ENCODE results near the gene UNC13A.

UNC13A gene

GRCh38 chr19:17687857-17688784 is at the start of gene UNC13A:
UNC13A (minus strand) TSS chr19:17688354; CDS start chr19:17688199, 155 bp downstream.
- DNase-seq = no peak

DNA sequence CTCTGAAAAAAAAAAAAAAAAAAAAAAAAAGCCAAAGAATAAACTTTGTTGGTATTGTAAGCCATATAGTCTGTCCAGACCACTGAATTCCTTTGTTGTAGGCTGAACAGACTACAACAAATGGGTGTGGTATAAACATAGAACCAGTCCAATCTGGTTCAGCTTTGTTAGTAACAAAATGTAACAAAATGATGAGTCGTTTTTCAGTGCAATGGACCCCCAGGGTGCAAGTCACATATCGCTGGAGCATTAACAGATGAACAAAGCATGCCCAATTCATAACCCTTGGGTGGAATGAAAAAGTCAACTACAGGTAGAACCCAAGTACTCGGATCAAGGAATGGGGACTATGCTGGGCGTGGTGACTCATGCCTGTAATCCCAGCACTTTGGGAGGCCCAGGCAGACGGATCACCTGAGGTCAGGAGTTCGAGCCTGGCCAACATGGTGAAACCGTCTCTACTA is 49.6 kb upstream of the UNC13A start:
- no peak for DNase-seq

DNA sequence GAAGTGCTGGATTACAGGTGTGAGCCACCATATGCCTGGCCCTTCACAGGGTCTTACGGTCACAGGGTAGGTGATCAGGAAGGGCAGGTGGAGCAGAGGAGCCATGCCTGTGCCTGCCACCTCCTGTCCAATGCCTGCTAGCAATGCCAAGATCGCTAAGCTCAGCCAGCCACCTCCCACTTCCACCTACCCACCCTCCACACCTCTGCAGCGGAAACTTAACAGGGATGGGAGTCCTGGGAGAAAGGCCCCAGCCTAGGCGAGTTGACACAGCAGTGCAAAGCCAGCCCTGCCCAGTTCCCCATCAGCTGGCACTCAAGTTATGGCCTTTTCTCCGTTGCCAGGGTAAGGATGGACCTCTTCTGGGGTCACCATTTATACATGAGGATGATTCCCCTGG is 47.3 kb upstream of the UNC13A start:
- no peak for DNase-seq

GRCh38 chr19:17734146-17734545 is 46.0 kb upstream of the UNC13A start:
- DNase-seq = no peak

GRCh38 chr19:17733127-17733526 is 45.0 kb upstream of the UNC13A start:
- DNase-seq = no peak

DNA sequence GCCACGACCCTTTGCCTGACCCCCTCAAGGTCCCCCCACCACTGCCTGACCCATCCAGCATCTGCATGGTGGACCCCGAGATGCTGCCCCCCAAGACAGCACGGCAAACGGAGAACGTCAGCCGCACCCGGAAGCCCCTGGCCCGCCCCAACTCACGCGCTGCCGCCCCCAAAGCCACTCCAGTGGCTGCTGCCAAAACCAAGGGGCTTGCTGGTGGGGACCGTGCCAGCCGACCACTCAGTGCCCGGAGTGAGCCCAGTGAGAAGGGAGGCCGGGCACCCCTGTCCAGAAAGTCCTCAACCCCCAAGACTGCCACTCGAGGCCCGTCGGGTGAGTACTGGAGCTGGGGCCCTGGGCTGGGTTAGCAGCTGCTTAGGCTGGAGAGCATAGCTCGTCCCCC is 39.7 kb upstream of the UNC13A start:
- DNase-seq = no peak

GRCh38 chr19:17726964-17727773 is 39.0 kb upstream of the UNC13A start:
- DNase-seq = no peak

DNA sequence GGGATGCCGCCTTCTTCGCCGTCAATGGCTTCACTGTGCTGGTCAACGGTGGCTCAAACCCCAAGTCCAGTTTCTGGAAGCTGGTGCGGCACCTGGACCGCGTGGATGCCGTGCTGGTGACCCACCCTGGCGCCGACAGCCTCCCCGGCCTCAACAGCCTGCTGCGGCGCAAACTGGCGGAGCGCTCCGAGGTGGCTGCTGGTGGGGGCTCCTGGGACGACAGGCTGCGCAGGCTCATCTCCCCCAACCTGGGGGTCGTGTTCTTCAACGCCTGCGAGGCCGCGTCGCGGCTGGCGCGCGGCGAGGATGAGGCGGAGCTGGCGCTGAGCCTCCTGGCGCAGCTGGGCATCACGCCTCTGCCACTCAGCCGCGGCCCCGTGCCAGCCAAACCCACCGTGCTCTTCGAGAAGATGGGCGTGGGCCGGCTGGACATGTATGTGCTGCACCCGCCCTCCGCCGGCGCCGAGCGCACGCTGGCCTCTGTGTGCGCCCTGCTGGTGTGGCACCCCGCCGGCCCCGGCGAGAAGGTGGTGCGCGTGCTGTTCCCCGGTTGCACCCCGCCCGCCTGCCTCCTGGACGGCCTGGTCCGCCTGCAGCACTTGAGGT is 38.1 kb upstream of the UNC13A start:
- no peak for DNase-seq

DNA sequence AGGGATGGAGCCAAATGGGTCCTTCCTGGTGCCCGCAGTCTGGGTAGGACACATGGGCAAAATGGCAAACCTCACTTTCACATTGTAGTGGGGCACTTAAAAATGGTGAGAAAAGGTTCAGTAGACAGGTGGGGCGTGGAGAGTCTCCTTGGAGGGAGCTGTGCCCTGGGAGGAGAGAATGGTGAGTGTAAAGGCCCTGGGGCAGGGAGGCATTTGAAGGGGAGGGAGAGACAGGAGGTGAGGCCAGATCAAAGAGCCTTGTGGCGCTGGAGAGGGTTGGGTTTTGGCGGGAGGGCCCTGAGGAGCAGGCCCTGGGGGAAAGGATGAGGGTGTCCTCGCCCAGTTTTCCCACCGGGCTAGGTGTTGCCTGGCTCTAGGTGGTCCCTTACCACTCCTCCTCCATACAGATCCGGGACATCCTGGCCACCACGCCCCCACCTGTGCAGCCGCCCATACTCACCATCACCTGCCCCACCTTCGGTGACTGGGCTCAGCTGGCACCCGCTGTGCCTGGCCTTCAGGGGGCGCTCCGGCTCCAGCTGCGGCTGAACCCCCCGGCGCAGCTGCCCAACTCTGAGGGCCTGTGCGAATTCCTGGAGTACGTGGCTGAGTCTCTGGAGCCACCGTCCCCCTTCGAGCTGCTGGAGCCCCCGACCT is 37.4 kb upstream of the UNC13A start:
- DNase-seq = no peak

DNA sequence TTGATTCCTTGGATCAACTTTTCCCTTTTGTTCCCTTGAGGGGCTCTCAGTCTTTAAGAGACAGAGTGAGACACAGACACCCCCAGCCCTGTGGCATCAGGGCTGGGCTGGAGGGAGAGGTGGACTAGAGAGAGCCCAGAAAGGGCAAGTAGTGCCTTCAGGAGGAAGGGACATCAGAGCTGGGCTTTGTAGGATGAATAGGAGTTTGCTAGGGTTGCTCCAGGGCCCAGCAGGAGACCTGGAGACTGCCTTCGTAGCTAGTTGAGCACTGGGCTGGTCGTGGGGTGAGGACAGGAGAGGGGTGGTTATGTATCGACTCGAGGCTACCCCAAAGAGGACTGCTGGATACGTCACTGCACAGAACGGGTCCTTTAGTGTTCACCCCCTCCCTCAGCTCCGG is 36.5 kb upstream of the UNC13A start:
- no peak for DNase-seq

DNA sequence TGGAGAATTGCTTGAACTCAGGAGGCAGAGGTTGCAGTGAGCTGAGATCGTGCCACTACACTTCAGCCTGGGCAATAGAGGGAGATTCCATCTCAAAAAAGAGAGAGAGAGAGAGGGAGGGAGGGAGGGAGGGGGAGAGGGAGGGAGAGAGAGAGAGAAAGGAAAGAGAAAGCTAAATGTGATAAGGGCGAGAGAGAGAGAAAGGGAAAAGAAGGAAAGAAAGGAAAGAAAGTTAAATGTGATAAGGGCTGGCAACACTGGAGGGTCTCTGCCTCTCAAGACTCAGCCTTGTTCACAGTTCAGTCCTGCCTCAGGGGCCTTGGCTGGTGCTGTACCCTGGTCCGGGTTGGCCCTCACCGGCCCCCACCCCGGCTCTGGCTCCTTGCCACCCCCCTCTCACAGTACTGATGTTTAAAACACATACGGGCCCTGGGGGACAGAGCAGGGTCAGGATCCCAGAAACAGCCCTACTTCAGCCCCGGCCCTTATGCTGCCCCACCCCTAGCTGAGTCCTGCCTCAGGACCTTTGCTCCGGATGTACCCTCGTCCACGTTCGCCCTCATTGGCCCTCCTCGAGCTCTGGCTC is 34.6 kb upstream of the UNC13A start:
- DNase-seq = no peak

DNA sequence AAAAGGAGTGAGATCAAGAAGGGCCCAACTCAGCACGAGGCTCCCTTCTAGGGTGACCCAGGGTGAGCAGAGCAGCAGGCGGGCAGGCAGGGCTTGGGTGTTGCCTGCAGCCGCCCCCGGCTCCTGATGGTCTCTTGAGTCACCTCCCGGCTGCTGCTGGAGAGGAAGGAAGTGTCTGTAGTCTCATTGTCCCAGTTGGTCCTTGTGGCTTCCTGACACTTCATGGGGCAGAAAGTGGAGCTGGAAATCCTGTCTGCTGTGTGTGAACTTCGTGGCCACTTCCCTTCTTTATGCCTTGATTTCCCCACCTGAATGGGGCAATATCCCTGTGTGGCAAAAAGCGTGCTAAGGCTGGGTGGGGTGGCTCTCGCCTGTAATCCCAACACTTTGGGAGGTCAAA is 33.7 kb upstream of the UNC13A start:
- no peak for DNase-seq

DNA sequence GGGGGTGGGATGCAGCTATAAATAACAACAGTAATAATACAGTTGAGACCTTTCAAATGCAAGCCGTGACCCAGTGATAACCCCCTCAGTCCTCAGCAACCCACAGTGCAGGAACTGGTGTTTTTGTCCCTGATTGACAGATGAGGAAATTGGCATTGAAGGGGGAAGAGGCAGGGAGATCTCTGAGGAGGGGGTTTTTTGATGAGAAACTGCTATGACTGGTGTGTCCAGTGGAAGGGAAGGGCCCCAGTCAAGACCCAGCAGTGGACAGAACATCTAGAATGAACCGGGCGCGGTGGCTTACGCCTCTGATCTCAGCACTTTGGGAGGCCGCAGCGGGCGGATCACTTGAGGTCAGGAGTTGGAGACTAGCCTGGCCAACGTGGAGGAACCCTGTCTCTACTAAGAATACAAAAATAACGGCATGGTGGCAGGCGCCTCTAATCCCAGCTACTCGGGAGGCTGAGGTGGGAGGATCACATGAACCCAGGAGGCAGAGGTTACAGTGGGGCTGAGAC is 33.0 kb upstream of the UNC13A start:
- no peak for DNase-seq

- DNase-seq = no peak
These were observed 32.3 kb upstream of the UNC13A start for GRCh38 chr19:17720440-17720839.

DNA sequence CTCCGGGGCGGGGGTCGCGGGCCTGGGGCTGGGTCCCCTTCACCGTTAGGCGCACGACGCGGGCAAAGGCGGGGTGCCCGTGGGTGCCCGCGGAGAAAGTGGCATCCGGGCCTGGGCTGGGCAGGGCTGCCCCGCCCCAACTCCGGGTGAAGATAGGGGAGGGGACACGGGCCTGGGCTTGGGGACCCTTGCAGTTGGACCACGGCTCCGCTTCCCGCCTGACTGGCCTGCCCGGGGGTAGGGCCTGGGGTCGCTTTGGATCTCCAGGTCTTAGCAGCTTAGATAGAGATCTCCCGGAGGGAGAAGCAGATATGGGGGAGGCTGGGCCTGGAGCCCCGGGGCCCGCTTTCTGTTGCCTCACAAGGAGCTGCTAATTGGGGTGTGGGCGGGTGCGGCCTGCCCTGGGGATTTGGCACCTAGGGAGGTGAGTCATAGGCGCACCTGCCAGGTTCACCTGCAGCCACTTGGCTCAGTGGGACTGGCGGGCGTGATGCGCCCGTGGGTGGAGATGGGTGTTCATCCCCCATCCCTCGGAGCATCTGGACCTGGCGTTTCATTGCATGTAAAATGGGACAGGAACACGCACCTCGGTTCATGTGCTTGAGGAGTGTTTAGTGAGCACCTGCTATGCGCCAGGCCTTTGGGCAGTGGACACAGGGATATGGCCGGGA is 31.7 kb upstream of the UNC13A start:
- no peak for DNase-seq

- DNase-seq = no peak
These were observed 31.0 kb upstream of the UNC13A start, which contains the start of gene MAP1S for GRCh38 chr19:17718947-17719711. MAP1S (plus strand) TSS chr19:17719480; CDS start chr19:17719503, 23 bp downstream.

DNA sequence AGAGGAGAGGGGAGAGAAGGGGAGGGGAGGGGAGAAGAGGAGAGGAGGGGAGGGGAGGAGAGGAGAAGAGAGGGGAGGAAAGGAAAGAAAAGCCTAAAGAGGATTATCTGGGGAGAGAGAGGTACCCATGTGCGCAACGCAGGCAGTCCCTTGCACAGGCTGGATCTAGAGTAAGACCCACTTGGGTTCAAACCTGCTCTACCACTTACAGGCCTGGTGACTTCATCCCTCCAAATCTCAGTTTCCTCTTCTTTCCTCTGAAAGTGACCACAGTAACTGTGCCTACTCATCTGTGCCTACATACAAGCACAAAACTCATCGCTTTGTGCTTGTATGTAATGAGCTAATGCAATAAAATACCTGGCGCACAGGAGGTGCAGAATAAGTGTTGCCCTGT is 30.4 kb upstream of the UNC13A start:
- no peak for DNase-seq

GRCh38 chr19:17716309-17716929 is 28.3 kb upstream of the UNC13A start:
- no peak for DNase-seq

GRCh38 chr19:17711851-17712250 is 23.7 kb upstream of the UNC13A start:
- no peak for DNase-seq

- no peak for DNase-seq
These were observed 18.6 kb upstream of the UNC13A start for GRCh38 chr19:17706750-17707181.
